Germinal center (tissue), 1 donor: Measurements from ENCODE around the gene NEU4.
"Not testable (repeated sequence)": the region's sequence is repeated elsewhere in the genome, so short reads cannot be mapped to it uniquely, and the experiment has no call there.

Experiments used
- DNase-seq: peaks from one replicate; pipeline ENCODE4 v3.0.0; 2012; ENCODE audit warnings: mixed read lengths, low spot score

The NEU4 gene

GRCh38 chr2:241808721-241809382, at the start of gene NEU4:
NEU4 (plus strand) TSS chr2:241809193; CDS start chr2:241814485, 5,292 bp downstream.
- DNase-seq: no peak

GRCh38 chr2:241759893-241760292, 49.1 kb upstream of the NEU4 start:
- DNase-seq: not testable (repeated sequence)

- no peak for DNase-seq
These were observed 48.7 kb upstream of the NEU4 start for GRCh38 chr2:241760301-241760771.

GRCh38 chr2:241762321-241762932, 46.6 kb upstream of the NEU4 start:
- no peak for DNase-seq

- DNase-seq: no peak
These were observed 46.0 kb upstream of the NEU4 start for GRCh38 chr2:241762933-241763369.

GRCh38 chr2:241763551-241764274, 45.3 kb upstream of the NEU4 start:
- DNase-seq: no peak

GRCh38 chr2:241764275-241765241, 44.4 kb upstream of the NEU4 start:
- DNase-seq: no peak

- no peak for DNase-seq
These were observed 41.3 kb upstream of the NEU4 start for GRCh38 chr2:241767464-241768250.

GRCh38 chr2:241768251-241768711, 40.7 kb upstream of the NEU4 start:
- DNase-seq: no peak

- DNase-seq: no peak
These were observed 40.1 kb upstream of the NEU4 start for GRCh38 chr2:241768850-241769249.

GRCh38 chr2:241769819-241770184, 39.2 kb upstream of the NEU4 start:
- no peak for DNase-seq

- DNase-seq: no peak
These were observed 38.6 kb upstream of the NEU4 start for GRCh38 chr2:241770185-241770935.

GRCh38 chr2:241770936-241771285, 38.1 kb upstream of the NEU4 start:
- no peak for DNase-seq

- DNase-seq: no peak
These were observed 37.5 kb upstream of the NEU4 start for GRCh38 chr2:241771286-241772062.

- no peak for DNase-seq
These were observed 36.9 kb upstream of the NEU4 start for GRCh38 chr2:241772063-241772499.

- DNase-seq: no peak
These were observed 35.2 kb upstream of the NEU4 start for GRCh38 chr2:241773511-241774418.

GRCh38 chr2:241774419-241775222, 34.4 kb upstream of the NEU4 start:
- DNase-seq: no peak
